ENCODE results near the gene HTR4.
A peak's percentile ranks its signal among the peaks of the same experiment; 100 is the strongest.

The HTR4 gene

DNA sequence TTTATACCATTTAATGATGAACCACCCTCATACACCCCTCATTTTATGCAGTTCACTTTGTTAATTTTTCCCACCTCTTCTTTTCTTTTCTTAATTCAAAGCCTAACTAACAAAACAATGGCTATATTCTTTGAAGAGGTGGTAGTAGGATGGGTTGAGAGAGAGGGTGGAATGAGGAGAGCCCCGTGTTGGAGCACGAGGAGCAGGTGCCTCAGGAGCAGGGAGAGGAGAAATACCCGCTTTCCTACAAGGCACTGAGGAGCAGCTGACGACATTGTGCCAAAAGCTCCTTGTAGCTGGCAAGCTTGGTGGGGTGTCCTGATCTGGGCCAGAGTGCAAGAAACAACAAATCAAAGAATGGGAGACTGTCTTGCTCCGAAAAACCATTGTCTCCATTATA lies 129.6 kb downstream of the HTR4 start:
- DNase-seq, result no peak

- DNase-seq, result no peak
Measured at GRCh38 chr5:148523139-148523538, 131.2 kb downstream of the HTR4 start.

- DNase-seq, result no peak
Measured at GRCh38 chr5:148515460-148515859, 138.9 kb downstream of the HTR4 start.

DNA sequence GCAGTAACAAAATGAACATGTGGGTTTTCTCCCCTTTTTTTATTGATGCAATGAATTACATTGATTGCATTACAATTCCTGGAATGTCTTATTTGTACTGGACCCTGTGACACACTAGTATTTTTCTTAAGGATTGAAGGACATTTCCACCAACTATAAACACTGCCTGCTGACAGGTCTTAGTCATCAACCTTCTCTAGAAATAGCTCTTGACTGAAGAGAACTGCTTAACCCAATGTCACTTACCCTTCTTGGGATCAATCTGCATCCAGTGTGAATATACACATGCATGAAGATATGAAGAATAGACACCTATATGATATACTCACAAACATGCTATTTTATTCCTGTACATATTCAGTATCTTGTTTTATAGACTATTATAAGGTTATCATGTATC lies 140.0 kb downstream of the HTR4 start:
- no peak for DNase-seq

DNA sequence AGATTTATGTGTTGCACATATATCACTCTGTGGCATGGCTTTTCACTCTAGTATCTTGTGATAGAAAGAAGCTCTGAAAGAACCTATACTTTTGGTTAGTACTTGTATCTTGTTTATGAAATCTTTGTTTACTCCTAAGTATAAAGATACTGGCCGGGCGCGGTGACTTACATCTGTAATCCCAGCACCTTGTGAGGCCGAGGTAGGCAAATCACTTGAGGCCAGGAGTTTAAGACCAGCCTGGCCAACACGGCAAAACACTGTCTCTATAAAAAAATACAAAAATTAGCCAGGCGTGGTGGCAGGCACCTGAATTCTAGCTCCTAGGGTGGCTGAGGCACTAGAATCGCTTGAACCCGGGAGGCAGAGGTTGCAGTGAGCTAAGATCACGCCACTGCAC lies 141.8 kb downstream of the HTR4 start:
- DNase-seq, result no peak

- DNase-seq, result no peak
Measured at GRCh38 chr5:148511810-148512347, 142.4 kb downstream of the HTR4 start.

DNA sequence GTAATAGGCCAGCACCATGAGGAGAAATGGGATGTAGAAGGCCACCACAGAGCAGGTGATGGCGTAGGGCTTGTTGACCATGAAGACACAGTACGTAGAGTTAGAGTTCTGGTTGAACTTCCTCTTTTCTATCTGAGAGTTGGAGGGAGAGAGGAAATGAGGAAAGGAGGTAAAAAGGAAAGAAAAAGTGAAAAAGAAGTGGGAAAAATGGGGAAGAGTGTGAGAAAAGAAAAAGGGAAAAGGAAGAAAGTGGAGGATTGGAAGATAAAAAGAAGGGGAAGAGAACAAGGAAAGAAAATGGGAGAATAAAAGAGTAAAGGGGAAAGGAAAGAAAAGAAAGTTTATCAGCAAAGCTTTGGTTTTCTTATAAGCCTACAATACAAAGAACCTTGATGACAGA lies 144.4 kb downstream of the HTR4 start:
- DNase-seq, result no peak

- no peak for DNase-seq
Measured at GRCh38 chr5:148507648-148508047, 146.7 kb downstream of the HTR4 start.

DNA sequence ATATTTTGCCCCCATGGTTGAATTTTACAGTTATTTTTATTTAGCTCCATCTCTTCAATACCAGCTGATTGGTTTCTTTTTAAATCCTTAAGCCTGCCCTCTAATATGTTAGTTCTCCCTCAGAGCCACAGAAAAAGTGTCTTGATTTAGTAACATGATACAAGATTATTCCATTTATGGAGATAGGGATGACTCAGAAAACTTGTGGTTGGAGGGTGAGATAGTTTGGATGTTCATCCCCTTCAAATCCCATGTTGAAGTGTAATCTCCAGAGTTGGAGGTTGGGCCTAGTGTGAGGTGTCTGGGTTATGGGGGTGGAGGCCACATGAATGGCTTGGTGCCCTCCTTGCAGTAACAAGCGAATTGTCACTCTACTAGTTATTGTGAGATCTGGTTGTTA lies 154.9 kb downstream of the HTR4 start:
- no peak for DNase-seq

DNA sequence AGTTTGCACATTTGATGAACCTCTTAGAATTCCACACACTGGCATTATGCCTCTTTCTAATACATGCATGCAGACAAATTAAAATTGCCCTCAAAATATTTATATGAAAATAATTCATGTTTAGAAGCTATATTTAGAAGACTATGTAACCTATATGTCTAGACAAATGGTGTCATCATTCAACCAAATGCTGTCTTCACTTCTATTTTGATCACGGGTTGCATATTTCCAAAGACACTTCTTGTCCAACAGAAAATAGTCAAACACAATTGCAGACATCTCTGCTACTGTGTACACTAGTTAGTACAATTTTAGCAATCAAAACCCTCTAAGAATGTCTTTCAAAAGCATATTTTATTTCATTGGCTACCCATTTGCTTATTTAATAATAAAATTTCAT lies 156.6 kb downstream of the HTR4 start:
- no peak for DNase-seq

GRCh38 chr5:148492351-148492750 lies 162.0 kb downstream of the HTR4 start:
- no peak for DNase-seq

- no peak for DNase-seq
Measured at GRCh38 chr5:148491793-148492184, 162.5 kb downstream of the HTR4 start.

- peak; percentile 21 to 30 for DNase-seq
Measured at GRCh38 chr5:148491015-148491792, 163.1 kb downstream of the HTR4 start.

GRCh38 chr5:148488757-148489156 lies 165.6 kb downstream of the HTR4 start:
- DNase-seq, result no peak

DNA sequence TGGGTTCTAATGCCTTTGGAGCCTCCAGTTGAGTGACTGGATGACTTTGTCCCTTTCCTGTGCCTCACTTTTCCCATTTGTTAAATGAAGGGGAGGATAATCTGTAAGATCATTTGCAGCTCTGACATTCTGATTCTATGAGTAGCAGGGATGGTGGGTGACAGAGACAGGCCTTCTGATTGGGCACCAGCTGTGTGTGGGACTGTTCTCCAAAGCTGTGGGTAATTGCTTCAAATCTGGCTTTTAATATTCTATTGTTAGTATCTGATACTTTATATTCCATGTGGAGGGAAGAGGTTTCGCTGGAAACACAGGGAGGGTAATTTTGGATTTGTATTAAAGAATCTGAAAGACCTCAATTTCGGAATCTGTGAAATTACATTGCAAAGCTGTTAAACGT lies 167.9 kb downstream of the HTR4 start:
- DNase-seq, result no peak

DNA sequence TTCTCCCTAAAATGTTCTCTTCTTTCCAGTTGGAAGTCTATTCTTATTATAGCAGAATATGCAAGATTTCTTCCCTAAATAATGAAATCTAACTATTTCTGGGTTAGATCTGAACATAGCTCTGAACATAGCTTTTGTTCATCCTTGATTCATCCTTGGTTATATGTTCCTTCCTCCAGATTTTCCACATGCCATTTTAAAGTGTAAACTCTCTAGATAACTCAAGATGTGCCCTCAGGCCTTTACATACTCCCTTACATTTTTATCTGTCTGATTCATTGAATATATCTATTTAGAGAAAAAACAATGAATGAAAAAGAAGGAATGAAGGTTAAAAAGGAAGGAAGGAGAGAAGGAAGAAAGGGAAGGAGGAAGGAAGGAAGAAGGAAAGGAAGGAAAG lies 169.7 kb downstream of the HTR4 start:
- no peak for DNase-seq

DNA sequence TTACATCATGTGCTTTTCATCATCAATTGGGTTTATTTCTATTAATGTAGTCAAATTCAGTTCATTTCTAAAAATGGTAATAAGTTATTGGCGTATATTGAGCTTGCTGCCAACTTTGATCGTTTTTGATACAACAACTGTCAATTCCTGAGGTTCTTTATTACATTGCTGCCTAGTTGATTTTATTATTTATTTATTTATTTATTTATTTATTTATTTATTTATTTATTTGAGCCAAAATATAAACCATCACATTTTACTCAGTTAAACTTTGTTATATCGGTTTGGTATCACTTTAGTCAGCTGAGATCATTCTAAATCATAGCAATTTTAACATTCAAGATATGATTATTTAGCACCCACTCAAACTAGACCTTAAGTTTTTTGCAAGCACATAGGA lies 170.6 kb downstream of the HTR4 start:
- DNase-seq, result no peak

DNA sequence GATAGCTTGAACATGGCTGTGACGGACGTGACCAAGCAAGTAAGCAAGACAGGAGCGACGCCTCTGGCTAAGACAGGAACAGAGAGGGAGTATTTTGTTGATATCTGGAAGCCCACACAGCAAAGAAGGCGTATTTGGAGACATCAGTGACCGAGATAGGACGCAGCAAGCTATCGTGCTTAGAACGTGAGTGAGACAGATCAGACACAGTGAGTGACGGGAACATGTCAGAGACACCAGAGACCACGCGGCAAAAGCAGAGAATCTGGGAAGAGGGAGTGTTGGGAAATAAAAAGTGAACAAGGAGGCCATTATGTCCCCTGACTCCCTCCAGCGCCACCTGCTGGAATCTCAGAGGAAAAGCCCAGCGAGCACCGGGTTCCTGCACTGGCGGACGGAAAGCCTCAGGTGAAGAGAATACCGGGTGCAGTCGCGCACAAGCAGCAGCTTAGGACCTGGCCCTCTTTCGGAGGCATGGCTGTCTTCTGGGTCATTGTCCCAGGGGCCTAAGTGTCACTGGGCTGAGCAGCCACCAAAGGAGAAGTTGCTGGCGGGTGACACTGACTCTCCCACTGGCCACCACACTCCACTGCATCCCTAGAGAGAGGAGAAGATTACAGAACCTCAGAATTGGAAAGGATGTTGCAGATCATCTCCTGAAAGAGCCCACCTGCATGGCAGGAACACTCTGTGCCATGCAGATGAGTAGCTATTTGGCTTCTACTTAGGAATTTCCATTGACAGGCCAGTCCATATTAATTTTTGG lies 171.4 kb downstream of the HTR4 start:
- DNase-seq, result peak; percentile 48 to 55

DNA sequence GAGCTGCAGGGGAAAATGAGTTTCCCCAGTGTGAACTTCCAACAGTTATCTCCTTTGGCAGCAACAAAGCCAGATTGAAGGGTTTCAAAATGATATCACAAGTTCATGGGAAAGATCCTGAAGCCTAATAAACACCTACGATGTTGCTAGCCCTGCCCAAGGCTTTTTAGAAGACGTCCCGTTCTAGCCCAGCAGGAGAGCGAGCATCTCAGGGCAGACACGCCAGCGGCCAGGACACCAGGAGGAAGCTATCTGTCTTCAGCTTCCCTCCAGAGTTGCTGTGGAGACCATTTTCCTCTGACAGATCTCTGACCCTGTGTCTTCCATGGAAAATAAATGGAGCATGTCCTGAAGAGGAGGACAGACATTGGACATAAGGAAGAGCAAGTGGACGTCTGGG lies 172.1 kb downstream of the HTR4 start:
- no peak for DNase-seq

DNA sequence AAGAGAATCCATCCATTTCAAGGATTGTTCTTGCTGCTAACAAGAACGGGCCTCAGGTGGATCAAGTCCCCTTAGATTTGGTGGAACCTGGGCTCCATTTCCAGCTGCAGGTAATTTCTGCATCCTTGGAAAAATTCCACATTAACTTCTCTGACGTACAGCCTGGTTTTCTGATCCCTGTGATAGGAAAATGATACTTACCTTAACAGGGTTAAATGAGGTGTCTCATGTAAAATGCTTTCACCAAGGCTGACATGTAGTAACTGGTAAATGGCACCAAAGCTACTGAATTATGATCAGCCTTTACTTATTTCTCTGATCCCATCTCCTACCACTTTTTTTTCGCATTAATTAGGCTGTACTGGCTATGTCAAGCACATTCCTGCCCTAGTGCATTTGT lies 176.9 kb downstream of the HTR4 start:
- no peak for DNase-seq

DNA sequence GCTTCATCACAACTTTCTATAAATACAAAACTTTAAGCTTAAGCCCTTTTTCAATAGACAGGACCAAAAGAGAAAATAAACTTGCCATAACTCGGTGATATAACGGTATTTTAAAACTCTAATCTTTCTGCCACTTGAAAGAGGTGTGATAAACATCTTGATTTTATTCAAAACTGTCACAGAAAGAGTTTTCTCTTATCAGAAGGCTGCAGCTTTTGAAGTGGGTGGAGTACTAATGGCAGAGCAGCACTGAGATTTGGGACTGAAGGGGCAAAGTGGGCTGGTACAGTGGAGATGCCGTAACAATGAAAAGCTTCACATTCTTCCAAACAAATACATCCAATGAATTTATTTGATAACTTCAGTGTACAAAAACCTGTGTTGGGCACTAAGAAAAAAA lies 178.0 kb downstream of the HTR4 start:
- no peak for DNase-seq

DNA sequence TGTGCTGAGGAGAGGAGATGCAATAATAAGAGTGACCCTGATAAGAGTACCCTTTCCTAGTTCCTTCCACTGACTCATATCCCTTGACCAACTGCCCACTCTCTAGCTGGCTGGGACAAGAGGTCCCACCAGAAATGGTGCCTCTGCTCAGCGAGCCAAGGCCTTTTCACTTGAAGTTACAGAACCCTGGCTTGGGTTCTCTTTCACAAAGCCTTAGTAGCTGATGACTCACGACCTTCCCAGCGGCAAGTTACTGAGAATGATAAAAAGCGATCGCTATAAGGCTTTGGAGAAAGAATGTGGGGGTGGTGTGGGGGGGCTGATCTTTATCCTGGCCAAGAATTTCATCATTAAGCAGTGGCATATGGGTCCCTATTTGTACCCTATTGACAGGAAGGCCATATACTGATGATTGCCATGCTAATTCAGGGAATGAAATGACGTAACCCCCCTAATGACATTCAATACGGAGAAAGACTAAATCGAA lies 180.3 kb downstream of the HTR4 start:
- no peak for DNase-seq

- no peak for DNase-seq
Measured at GRCh38 chr5:148471379-148471778, 182.9 kb downstream of the HTR4 start.

GRCh38 chr5:148469501-148469935 lies 184.8 kb downstream of the HTR4 start:
- no peak for DNase-seq
